Naive B cell (primary cell): Measurements from ENCODE around the gene SPANXD. TPM values are rescaled to one million over a fixed set of nuclear protein-coding genes. Genes with fewer than 3 reads are reported as not detected.

Experiments
- polyA plus RNA-seq, 6 donors: library from polyadenylated mRNA; unstranded; fragments of 300-500 nt; fragmentation: Illumina TruSeq; gene quantifications; one replicate each; pipeline ENCODE4 v1.2.3, GENCODE V29; 2021; ENCODE audit warnings: low read depth in 6 of 6

The SPANXD gene
- polyA plus RNA-seq, 6 donors from 2014 or later: not detected

Other genes with a start within 250 kb of the SPANXD start
- gene SPANXA1, start 114.0 kb downstream of the SPANXD start, polyA plus RNA-seq: not detected
- not detected for gene SPANXA2, start 109.0 kb downstream of the SPANXD start, polyA plus RNA-seq
- not detected for gene MAGEC3, start 139.6 kb upstream of the SPANXD start, polyA plus RNA-seq
- gene MAGEC1, start 205.2 kb upstream of the SPANXD start, polyA plus RNA-seq: not detected